NOMO-1 treated with dmso at 0.1 percent for 144 hours (cell line): ENCODE results near the gene TRIM4.

Experiments
- DNase-seq: peaks from one replicate; lab custom pipeline; 2025; ENCODE audit not compliant: unreplicated experiment; lab: John Stamatoyannopoulos, UW

Gene TRIM4

DNA sequence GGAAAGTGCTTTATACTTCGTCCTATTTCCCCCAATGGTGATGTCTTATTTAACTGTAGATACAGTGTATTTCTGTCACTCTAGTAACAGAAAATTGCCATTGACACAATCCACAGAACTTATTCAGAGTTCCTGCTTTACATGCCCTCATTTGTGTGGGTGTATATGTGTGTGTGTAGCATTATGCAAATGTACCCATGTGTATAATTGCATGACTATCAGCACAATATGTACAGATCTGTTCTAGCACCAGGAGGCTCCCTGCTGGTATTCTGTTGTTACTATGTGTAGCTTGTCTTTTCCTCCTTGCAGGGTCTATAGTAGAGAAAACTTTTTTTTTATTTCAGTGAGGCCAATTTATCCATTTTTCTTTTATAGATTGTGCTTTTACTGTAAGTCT is 75.0 kb downstream of the TRIM4 start:
- DNase-seq, result no peak

- no peak for DNase-seq
Measured at GRCh38 chr7:99843808-99844207, 75.5 kb downstream of the TRIM4 start.

- no peak for DNase-seq
Measured at GRCh38 chr7:99842926-99843325, 76.4 kb downstream of the TRIM4 start.
